Measurements from ENCODE around the gene RIMBP2. TPM values are rescaled to one million over a fixed set of nuclear protein-coding genes. Genes with fewer than 3 reads are reported as not detected.

The RIMBP2 gene
- total RNA-seq, 1 donor from 2014 or later: 47.7 TPM

DNA sequence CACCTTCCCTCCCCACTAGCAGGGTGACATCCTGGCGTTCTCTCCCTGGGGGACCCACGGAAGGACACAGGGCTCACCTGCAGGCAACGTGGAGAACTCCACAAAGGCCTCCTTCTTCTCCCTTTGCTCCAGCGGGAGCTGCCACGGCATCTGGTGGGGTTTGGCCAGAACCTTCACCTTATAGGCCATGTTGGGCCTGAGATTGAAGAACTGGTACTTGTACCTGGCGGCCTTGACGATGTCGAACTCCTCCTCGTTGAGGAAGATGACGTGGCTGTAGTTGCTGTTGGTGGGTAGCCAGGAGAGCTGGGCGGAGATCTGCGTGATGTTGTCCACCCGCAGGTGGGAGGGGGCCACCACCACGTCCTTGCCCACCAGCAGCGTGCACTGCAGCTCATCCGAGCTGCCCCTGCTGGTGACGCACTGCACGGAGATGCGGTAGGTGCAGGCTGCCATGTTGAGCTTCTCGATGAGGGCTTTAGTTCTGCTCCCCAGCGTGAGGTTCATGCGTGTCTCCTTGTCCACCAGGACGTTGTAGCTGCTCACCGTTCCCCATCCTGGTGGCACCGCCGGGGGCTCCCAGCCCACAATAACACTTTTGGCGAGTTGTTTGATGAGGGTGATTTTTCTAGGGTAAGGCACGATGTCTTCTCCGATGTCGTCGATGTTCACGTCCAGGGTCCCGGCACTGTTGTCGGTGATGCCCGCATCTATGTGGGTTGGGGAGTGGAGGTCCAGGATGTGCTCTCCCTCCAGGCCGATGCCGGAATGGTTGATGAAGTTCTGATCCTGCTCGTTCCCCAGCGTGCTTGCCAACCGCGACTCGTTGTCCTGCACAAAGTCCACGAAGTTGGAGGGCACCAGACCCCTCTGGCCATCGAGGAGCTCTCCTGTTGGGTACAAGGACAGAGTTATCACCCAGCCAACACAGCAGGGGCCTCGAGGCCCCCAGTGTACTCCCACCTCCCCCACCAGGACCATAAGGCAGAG lies 274.0 kb downstream of the RIMBP2 start:
- no peak for DNase-seq (ENCODE audit: low spot score in 2 of 2)
- no peak for FAIRE-seq

DNA sequence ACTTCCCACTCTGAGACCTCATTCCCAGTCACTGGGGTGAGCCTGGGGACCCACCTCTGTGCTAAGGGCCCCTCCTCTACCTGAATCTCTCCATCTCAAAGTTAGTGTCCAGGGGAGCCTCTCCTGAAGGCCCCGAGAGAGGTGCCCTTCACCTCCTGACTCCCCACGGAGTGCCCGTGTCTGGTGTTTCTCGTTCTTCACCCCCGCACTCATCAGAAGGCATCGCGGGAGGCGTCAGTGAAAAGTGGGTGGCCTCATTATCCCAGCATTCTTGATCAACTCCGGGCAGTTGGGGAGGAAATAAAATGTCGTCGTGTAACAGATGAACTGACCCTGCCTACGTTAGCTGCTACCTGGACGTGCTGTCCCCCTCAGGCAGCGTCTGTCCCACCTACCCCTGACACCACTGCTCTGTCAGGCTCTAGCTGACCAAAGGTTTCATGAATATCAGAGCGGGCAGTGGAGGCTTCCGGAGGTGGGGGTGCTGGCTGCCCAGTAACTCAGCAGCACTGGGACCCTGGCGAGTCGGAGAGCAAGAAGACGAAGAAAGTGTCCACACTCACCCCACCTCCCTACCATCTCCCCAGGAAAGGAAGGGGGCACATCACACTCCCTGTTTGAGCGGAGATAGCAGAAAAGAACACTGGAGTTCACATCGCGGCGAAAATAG lies 275.6 kb downstream of the RIMBP2 start:
- FAIRE-seq (no peak), DNase-seq (ENCODE audit: low spot score in 2 of 2) (no peak)

DNA sequence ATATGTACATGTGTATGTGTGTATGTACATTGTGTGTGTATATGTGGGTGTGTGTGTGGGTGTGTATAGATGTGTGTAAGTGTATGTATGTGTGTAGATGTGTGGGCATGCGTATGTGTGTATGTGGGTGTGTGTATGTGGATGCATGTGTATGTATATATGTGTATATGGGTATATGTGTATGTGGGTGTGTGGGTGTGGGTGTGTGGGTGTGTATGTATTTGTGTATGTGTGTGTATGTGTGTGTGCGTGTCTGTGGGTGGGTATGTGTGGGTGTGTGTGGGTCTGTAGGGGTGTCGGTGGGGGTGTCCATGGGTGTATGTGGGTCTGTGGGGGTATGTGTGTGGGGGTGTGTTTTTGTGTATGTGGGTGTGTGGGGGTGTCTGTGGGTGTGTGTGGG lies 276.8 kb downstream of the RIMBP2 start:
- DNase-seq (ENCODE audit: low spot score in 2 of 2): no peak
- FAIRE-seq: no peak

DNA sequence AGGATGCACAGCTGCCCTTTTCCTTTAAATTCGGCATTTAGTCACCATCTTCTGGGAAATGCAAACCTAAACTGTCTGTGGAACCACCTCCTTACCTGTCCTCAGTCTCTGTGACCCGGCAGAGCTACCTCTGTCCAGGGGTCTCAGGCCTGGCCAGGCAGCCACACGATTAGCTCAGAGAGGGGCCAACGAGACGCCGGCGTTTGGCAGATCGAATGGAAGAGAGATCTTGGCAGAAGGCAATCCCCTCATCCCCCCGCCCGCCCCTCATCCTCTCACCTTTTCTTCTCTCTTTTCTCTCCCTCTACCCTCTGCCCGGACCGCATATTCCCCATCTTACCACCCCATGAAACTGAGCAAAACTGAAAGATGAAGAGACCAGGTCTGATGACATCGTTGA lies 277.4 kb downstream of the RIMBP2 start:
- FAIRE-seq (no peak), DNase-seq (ENCODE audit: low spot score in 2 of 2) (no peak)

DNA sequence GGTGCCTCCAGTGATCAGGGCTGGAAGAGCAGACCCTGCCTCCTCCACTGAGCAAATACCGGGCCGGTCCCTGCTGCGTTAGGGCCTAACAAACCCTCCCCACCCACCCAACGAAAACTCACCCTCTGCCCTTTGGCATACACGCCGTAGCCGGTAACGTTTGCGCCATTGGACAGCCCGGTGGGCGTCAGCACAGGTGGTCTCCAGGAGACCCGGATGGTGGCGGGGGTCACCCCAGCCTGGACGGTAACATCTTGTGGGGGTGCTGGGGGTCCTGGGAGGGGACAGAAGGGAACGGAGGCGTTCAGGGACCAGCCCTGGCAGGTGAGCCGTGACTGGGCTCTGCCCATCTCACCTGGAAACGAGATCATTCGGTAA lies 277.9 kb downstream of the RIMBP2 start:
- DNase-seq (ENCODE audit: low spot score in 2 of 2) (no peak), FAIRE-seq (no peak)

DNA sequence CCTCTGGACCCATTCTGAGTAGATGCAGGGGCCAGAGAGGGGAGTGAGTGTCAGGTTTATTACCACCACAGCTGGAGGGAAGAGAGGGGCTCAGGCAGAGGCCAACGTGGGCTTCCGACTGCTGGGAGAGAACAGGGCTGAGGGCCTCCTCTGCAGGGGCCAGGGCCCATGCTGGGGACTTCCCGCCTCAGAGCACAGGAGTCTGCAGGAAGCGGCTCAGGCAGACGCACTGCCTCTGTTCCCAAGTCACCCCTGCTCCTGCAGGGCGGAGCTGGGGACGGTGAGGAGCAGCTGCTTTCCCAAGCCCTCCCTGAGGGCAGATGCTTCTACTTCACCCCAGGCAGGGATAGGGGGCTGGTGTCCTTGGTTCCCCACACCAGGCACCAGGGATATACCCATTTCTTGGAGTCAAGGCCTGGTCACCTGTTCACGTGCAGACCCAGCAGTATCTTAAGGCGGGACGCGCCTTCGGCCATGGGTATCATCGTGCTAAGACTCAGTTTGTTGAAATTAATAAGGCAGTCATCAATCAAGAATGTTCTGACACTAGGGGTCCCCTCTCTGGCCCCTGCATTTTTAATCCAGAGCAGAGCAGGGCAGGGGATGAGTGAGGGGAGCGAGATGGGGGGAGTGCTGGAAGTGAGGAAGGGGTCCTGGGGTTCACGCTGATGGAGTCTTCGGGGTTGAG lies 278.4 kb downstream of the RIMBP2 start:
- DNase-seq (ENCODE audit: low spot score in 2 of 2): no peak
- no peak for FAIRE-seq

DNA sequence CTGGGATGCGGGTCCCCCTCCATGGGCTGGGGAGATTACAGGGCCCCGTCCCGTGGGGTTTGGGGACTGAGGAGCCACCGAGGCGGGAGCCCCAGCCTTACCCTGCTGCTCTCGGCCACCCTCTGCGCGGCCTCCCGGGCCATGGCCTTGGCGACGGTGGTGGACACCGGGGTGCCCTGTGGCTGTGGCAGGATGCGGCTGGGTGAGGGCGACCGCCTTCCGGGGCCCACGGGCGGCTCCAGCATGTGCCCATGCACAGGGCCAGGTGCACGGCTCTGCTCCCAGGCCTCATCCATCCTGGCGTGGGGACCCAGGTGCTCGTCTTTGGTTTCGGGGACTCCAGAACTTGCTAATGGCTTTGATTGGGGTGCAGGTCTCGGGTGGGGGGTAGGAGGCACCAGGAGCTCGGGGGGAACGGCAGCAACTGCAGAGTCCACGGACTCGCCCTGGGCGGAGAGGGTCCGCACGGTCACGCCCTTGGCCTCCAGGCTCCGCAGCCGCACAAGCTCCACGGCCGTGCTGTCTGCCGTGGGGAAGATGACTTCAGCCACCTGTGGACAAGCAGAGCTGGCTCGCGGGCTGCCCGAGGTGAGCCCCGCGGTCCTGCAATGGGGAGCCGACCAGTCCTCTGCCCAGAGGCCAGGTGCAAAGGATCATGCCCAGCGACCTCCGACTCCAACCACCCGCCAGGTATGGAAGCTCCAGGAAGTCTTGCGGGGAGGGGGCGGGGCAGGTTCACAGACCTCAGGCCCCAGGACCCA lies 279.2 kb downstream of the RIMBP2 start:
- DNase-seq (ENCODE audit: low spot score in 2 of 2): no peak

DNA sequence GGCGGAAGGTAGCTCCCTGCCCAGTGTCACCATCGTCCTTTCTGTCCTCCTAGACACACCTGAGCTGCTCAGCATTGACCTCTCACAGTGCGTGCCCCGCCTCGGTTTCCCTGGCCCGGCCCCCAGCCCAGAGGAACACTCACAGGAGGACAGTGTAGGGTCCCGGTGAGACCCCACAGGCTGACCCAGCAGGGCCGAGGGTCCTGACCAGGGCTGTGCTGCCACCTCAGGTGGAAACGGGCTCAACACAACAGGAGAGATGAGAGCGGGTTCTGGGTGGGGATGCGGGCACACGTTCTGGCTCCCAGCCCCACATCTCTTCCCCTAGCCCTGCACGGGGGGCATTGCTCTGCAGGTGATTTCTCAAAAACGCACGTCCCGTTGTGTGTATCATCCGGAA lies 280.3 kb downstream of the RIMBP2 start:
- DNase-seq (ENCODE audit: low spot score in 2 of 2) (no peak), FAIRE-seq (no peak)

More for the DNA sequence above, 279.2 kb downstream of the RIMBP2 start:
- no peak for FAIRE-seq

DNA sequence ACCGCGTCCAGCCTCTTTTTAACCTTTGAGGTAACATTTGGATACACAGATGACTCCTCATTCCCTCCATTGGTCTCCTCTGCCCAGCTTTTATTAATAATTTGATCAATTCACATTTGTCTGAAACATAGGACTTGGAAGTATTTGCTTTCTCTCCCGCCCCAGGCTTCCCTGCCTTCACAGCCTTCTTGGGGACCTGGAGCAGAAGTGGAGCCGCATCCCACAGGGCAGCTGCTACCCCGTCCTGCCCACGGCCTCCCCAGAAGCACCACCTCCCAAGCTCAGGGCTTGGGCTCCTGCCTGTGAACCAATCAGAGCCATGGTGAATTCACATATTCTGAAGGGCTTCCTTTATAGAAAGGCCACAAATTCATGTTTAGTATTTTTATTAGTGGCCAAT lies 280.8 kb downstream of the RIMBP2 start:
- no peak for FAIRE-seq
- DNase-seq (ENCODE audit: low spot score in 2 of 2): no peak

DNA sequence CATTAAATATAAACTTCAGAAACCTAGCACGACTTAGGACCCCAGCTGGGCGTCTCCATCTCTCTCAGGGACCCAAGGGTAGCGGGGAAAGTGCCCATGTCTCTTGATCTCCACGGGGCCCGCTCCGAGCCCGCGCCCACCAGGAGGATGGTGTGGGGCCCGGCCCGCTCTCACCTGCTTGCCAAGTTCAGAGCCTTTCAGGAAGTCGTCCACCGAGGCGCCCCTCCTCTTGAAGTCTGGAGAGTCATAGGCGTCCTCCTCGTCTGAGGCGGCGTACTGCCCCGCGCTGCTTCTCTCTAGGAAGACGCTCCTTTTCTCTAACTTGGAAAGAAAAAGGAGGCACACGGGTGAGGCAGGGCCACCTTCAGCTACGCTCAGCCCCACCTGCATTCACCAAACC lies 281.5 kb downstream of the RIMBP2 start:
- DNase-seq (ENCODE audit: low spot score in 2 of 2): no peak
- FAIRE-seq: no peak

DNA sequence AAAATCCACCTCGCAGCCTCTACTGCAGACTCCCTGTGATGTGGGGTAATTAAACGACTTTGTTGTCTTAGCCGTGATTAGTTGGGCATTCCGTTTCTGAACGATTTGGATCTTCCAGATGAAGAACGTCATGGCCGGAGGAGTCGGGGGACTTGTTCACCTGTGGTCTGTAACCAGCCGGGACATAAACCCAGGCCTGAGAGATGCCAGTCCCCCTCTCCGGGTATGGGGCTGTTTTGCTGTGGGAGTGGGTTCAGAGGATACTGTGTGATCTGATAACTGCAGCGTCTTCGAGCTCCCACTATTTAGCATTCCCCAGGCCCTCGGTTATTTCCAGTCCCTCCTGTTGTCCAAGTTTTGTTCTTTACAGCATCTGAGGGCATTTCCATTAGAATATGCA lies 282.3 kb downstream of the RIMBP2 start:
- no peak for FAIRE-seq
- DNase-seq (ENCODE audit: low spot score in 2 of 2): no peak

DNA sequence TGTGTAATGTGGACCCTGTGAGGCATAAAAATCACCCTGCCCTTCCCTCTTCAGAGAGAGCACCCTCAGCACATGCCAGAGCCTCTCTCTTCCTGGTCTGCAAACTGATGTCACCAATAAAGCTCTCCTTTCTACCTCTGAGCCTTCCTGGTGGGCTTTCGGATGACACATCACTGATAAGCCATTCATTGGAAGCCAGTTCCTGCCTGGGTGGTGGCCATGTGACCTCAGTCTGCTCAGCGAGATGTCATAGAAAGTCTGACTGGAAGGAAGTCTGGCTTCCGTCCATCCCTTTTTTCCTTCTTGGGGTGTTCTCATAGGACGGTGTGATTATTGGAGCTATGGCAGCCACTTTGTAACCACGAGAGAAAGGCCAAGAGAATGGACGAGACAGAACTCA lies 282.7 kb downstream of the RIMBP2 start:
- FAIRE-seq: no peak

DNA sequence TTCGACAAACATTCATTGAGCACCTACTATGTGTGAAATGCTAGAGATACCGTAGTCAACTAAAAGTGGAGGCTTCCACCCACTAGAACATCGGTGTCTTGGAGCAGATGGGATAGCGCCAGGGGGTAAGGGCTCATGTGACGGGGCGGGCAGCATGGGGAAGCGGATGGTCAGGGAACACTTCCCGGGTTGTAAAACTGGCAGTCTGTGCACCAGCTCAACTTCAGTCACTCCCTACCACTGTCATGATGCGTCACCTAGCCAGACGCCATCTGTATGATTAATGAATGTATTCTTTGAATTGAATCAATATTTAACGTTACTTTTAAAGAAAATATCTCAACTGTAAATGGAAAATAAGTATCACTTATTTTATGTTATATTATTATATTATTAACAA lies 284.9 kb downstream of the RIMBP2 start:
- FAIRE-seq: no peak

More for the DNA sequence above, 282.7 kb downstream of the RIMBP2 start:
- no peak for DNase-seq (ENCODE audit: low spot score in 2 of 2)

DNA sequence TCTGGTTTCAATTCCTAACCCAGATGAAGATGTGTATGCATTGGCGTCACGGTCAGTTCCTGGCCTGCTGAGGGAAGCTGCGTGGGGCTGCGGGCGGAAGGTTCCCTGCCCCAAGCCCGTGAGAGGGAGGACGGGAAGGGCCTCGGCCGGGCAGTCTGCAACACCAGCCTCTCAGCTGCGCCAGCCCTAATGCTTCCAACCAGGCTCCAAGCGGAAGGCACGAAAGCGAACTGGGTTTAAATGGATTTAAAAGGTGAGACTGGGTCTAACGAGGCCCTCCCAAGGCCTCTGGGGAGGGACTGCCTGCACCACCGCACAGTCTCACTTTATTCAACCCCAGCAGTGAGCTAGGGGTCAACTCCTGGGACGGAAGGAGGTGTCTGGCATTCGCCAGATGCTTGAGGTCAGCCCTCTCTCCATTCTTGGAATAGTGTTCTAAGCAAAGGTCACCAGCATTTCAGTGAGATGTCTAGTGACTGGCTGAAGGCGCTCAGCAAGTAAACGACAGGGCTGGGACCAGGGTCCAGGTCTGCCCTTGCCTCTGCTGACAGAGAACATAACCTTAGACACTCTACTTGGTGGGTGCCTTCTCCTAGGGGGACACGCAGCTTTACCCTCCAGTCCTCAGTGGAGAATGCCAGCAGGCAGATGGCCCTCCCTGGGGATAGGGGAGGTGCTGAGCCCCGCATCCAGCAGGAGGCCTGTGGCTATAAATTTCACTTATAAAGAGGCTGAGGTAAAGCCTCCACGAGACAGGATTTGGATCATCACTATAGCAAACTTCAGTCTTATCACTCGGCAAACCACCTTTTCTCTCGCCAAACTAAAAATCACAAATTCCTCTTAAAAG lies 286.2 kb downstream of the RIMBP2 start:
- DNase-seq (ENCODE audit: low spot score in 2 of 2) (no peak), FAIRE-seq (no peak)

More for the DNA sequence above, 284.9 kb downstream of the RIMBP2 start:
- DNase-seq (ENCODE audit: low spot score in 2 of 2): no peak

DNA sequence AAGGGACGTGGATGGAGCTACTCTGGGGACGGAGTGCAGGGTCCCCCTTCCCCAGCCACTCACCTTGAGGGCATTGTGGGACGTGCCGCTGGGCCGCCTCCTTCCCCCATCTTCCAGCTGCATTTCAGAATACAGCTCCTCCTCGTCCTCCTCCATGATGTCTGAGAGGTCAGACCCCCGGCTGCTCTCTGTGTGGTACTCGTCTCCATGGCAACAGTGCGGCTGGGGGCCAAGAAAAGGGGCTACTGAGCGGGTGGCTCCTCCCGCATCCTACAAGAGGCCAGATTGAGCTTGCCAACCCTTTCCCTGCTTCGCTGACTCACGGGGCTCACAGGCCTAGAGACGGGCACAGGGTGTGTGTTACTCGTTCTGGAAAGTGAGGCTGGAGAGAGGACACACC lies 288.0 kb downstream of the RIMBP2 start:
- FAIRE-seq: no peak
- no peak for DNase-seq (ENCODE audit: low spot score in 2 of 2)

DNA sequence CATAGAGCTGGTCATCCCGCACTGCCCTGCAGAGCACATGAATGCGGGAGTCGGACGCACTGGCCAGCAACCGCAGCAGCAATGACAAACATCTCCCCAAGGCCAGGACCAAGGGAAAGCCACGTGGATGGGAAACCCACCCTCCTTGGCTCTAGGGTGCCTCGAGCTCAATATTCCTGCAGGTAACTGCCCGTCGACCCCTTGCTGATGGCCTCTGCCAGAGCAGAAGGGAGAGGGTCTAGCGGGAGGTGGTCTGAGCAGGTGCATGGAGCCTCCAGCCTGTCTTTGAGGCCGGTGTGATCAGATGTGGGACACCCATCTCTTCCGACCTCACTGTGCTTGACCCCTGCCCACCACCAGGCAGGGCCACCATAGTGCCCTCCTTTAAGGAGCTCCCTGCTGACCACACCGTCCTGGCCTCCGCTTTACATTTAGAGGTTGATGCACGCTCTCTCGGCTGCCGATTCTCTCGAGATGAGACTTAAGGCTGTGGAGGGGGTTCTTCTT lies 288.7 kb downstream of the RIMBP2 start:
- DNase-seq (ENCODE audit: low spot score in 2 of 2): no peak
- no peak for FAIRE-seq

DNA sequence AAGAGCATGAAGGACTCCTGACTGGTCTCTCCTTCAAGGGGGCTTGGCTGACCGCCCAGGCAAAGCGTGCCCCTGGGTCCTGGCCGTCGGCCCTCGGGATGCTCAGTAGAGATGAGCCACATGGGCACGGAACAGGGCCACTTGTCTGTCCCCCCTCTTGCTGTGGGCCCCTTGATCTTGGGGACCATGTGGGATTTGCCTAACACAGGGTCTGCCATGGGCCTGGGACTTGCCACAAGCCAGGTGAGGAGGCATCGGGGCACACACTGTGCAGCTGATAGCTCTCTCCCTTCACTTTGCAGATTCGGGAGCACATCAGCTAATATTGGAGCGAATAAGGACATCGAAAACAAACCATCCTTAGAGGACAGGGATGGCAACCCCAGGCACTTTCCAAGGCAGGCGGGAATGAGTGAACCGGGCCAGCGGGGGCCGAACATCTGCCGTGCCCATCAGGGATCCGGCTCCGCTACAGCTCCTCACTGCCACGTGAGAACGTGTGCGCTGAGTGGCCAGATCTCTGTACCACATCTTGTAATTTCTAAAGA lies 290.3 kb downstream of the RIMBP2 start:
- FAIRE-seq (no peak), DNase-seq (ENCODE audit: low spot score in 2 of 2) (no peak)

DNA sequence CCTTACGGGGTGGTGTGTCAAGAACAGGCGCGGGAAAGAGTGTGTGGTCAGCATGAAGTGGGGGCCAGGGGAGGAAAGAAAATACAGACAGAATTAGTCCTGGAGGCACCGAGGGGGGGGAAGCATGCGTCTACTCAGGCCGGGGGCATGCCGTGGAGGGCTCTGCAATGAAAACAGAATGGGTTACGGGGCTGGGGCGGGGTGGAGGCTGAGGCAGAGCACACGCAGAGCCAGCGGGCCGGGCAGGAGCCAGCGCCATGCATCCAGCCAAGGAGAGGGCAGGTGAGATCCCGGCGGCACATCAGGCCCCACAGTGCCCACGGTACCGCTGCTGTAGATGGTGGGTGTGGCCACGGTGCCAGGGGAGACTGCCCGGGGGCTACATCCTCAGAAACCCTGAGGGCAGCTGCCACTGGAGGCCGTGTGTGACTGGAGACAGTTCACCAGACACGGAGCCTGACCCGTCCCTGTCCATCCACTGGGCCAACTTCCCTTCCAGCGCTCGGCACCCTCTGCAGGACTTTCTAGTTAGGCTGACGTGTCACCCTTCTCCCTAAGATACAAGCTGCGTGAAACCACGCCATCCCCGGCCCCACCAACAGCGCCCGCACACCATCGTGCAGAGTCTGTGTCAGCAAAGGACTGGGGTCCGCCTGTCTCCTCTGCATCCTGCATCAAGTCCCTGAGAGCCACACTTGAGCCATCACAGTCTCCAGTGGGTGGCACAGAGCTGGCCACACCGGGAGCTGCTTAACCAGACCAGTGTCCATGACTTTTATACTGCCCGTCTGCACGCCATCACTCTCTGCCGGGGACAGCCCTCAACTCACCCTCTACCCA lies 291.0 kb downstream of the RIMBP2 start:
- no peak for DNase-seq (ENCODE audit: low spot score in 2 of 2)

More for the DNA sequence above, 291.0 kb downstream of the RIMBP2 start:
- FAIRE-seq: no peak

Measured in frontal cortex (tissue), 4 donors.